BJ (cell line): ENCODE data around the gene MYO18A. TPM values are rescaled to one million over a fixed set of nuclear protein-coding genes. Genes with fewer than 3 reads are reported as not detected.

ENCODE experiments used
- CTCF ChIA-PET: fragments of 350-600 bp; formaldehyde crosslinking; extraction: SDS; loops from one replicate; lab custom pipeline; 2021; ENCODE audit warnings: antibody characterized with exemption, inconsistent platforms; lab: Yijun Ruan, JAX
- POLR2A ChIA-PET: fragments of 300-600 bp; sonication (Branson Sonifier 250); formaldehyde crosslinking; extraction: SDS; loops from one replicate; lab custom pipeline; 2021; ENCODE audit warnings: antibody characterized with exemption; lab: Charles Lee
- DNase-seq: peaks from one replicate; pipeline ENCODE4 v3.0.0-alpha.2; 2011; ENCODE audit warnings: low read depth
- H3K27me3 ChIP-seq: 2 replicates; pipeline ENCODE4 v1.6.0; 2011; ENCODE audit warnings: low read length; ENCODE audit not compliant: control insufficient read depth, insufficient read depth
- H3K36me3 ChIP-seq: 2 replicates; pipeline ENCODE4 v1.5.1; 2011; ENCODE audit warnings: low read length; ENCODE audit not compliant: control insufficient read depth, insufficient read depth
- H3K4me3 ChIP-seq: 2 replicates; pipeline ENCODE4 v1.5.1; 2011; ENCODE audit warnings: low read depth, mild to moderate bottlenecking, control low read depth, low read length
- CTCF ChIP-seq: IDR thresholded peaks from 2 replicates; pipeline ENCODE4 v1.5.1; 2011; ENCODE audit warnings: low read depth, mild to moderate bottlenecking, control low read depth, inconsistent platforms, low read length, moderate library complexity; ENCODE audit not compliant: insufficient read depth
- polyA plus RNA-seq: library from polyadenylated mRNA; depleted of rRNA; stranded (reverse); fragments of >200 nt; gene quantifications from 2 replicates; pipeline ENCODE4 v1.2.3, GENCODE V29; 2011

The MYO18A gene
- polyA plus RNA-seq, 1 experiment = 12.0 TPM

- Histone ChIP-seq H3K27me3 (no peaks in the 10 kb centered on the region), H3K4me3 (no peak overlapping the region), H3K36me3 (no peaks in the 10 kb centered on the region)
- ChIA-PET CTCF (interaction anchor here (1.1 to 1.7 kb wide), 4 partner anchors 10 to 74 kb away, joined by 3 to 5 read pairs (median 4); partner anchors contain the start of gene MYO18A), POLR2A (no interaction called here)
- TF ChIP-seq CTCF = no peak
- no peak for DNase-seq
Measured at GRCh38 chr17:29197516-29198272, 17.5 kb upstream of the MYO18A start.

DNA sequence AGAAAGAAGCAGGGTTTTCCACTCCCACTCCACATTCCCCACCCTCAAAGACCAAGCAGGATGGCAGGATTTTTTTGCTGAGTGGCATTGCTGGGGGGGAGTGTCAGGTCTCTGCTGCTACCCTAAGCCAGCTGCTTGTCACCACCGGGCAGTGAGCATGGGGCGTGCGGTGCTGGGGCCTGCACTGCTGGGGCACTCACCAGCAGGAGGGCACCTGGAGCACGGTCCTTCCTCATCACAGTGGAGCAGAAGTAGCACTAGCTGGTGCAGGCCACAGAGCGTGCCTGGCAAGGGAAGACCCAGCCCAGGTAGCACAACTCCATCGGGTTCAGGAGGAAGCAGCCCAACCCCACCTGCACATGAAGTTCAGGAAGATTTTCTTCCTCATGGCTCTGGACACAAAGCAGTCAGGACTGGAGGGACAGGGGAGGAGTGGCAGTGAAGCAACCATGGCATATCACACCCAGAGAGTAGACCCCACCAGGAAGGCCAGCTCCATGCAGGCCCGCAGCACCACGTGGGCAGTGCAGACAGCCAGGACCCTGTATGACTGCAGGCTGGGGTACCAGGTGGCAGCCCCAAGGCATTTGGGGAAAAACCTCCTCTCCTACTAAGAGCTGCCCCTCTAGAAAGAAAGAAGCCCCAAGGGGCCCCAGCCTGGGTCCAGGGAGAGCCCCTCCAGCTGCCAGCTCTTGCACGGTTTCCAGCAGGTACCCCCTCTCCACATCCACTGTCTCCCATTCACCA, 16.7 kb upstream of the MYO18A start:
- ChIA-PET CTCF (interaction anchor here (1.2 to 5.6 kb wide), 4 partner anchors 11 to 48 kb away, joined by 4 to 29 read pairs (median 5); partner anchors contain the start of gene MYO18A), POLR2A (no interaction called here)

GRCh38 chr17:29195465-29196081, 15.4 kb upstream of the MYO18A start:
- Histone ChIP-seq H3K36me3 (no peaks in the 10 kb centered on the region), H3K4me3 (no peak overlapping the region), H3K27me3 (no peaks in the 10 kb centered on the region)
- POLR2A ChIA-PET = interaction anchor here (0.6 kb wide), 1 partner anchor 16 kb away, joined by 3 read pairs; the partner anchor contains the start of gene MYO18A
- no peak for DNase-seq
- CTCF ChIA-PET = interaction anchor here (1.0 to 5.6 kb wide), 6 partner anchors 9 to 71 kb away, joined by 3 to 29 read pairs (median 6); partner anchors contain the start of gene MYO18A
- no peak for TF ChIP-seq CTCF

More for the DNA sequence above, 16.7 kb upstream of the MYO18A start:
- no peak for DNase-seq
- H3K4me3 ChIP-seq = no peak overlapping the region
- H3K27me3 ChIP-seq = no peaks in the 10 kb centered on the region
- H3K36me3 ChIP-seq = no peaks in the 10 kb centered on the region
- no peak for TF ChIP-seq CTCF

DNA sequence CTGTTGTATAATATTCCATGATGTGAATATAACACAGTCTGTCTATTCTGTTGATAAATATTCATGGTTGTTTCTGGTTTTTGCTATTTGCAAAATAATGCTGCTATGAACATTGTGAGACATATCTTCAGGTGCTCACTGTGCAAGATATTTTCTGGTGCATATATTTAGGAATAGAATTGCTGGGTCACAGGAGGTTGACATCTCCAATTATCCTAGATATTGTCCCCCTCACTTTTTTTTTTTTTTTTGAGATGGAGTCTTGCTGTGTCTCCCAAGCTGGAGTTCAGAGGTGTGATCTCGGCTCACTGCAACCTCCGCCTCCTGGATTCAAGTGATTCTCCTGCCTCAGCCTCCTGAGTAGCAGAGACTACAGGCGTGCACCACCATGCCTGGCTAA, 14.5 kb upstream of the MYO18A start:
- no peak for TF ChIP-seq CTCF
- Histone ChIP-seq H3K27me3 (no peaks in the 10 kb centered on the region; the same call in 1 of the 2 replicates), H3K36me3 (no peaks in the 10 kb centered on the region), H3K4me3 (no peak overlapping the region)
- POLR2A ChIA-PET = no interaction called here
- CTCF ChIA-PET = interaction anchor here (1.0 to 5.6 kb wide), 7 partner anchors 10 to 70 kb away, joined by 3 to 29 read pairs (median 3); partner anchors contain the start of gene MYO18A
- DNase-seq = no peak
